NCI-H1930 (cell line): ENCODE results near the gene RIOK2.

Source experiments
- DNase-seq, 2 experiments: peaks; one replicate each; lab custom pipeline; 2025; lab: John Stamatoyannopoulos, UW

Gene RIOK2

GRCh38 chr5:97124335-97124734 lies 58.7 kb downstream of the RIOK2 start:
- no peak for DNase-seq

DNA sequence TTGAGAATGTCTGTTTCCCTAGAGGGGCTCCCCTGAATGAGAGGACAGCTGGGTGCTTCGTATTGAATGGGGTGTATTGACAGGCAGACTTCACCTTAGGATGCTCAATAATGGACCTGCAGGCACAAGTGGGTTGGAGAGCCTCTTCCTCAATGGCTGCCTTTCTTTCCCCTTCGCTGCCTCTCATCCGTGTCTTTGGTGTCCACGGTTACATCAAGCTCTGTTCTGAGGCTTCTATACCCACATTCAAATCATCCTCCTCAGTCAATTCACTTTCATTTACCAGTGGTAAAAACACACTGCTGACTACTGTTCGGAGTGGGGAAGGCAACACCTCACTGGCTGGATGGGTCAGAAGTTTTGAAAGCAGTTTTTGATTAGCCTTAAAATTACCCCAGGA lies 61.2 kb downstream of the RIOK2 start:
- DNase-seq, result no peak

- no peak for DNase-seq
These were observed 62.9 kb downstream of the RIOK2 start for GRCh38 chr5:97120195-97120594.

GRCh38 chr5:97119007-97119390 lies 64.0 kb downstream of the RIOK2 start:
- no peak for DNase-seq

DNA sequence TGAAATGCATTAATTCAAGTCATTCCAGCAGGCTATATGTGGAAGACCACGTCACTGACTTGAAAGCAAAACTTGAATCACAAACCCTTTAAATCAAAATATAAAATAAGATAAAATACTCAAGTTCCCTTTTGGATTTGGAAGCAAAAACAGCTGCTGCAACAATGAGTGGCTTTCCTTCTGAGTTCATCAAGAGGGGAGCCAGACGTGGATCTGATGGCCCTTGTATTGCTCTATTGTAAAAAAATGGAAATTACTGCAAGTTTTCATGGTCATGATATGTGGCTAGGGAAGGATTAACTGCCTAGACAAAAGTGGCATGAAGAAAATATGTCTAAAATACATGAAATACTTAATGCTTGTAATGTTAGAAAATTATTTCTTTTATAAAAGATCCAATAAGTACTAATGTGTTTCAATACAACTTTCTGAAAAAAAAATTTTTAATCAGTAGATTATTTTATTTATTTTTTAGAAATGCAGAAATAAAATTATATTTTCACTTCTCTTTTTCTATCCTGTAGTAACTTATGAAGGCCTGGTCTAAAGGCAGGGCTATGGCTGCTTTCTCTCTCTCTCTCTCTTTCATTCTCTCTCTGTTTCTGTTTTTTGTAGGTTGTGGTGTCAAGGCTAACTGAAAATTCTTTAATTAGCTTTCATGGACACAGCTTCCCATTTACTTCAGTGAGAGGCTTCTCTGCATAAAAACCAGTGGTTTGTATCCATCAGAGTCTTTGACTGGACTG lies 64.6 kb downstream of the RIOK2 start:
- DNase-seq, result no peak

DNA sequence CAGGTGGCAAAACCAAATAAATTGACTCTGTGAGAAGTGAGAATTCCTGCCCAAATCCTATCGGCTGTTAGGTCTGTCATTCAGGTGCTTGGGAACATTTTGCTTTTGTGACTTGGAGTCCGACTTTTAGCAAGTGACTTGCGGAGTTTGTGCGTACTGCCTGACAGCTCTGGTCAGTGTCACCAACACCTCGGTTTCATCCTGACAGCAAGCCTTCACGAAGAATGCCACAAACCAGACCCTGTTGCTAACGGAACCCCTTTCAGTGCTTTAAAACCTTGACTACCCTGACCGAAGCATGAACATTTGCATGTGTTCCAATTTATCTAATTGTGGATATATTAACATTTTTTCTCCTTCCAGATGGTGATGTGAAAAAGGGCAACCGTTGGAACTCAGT lies 67.1 kb downstream of the RIOK2 start:
- DNase-seq, result no peak

DNA sequence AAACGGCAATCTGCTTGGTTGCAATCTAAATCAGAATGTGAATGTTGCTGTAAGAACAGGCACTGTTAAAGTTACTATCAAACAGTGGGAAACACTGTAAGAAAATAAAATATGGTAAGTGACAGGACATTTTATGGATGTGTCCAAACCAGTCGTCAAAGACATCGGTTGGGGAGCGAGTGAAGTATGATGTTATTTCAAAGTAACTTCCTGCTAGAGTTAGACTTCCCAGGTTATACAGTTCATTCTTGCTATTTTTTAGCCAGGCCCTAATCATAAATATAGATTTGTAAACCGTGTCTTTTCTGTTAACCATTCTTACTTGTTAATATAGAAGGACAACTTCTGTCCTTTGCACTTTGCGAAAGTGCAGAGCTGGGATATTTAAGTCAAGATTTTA lies 70.8 kb downstream of the RIOK2 start:
- no peak for DNase-seq

- no peak for DNase-seq
These were observed 71.4 kb downstream of the RIOK2 start for GRCh38 chr5:97111616-97112015.

- DNase-seq, result no peak
These were observed 72.0 kb downstream of the RIOK2 start for GRCh38 chr5:97111004-97111403.
